DND-41 (cell line): ENCODE data around the gene VWA5B1.

Experiments
- EZH2 ChIP-seq: IDR thresholded peaks from 3 replicates; pipeline ENCODE4 v1.6.1; 2012; ENCODE audit warnings: borderline replicate concordance, low read depth, mild to moderate bottlenecking, moderate library complexity, low read length, inconsistent platforms; ENCODE audit not compliant: severe bottlenecking
- TF ChIP-seq, protein P1 (sequence below): IDR thresholded peaks from 2 replicates; pipeline ENCODE4 v1.5.1; 2012; ENCODE audit warnings: borderline replicate concordance, low read length, moderate library complexity, mild to moderate bottlenecking; ENCODE audit not compliant: poor library complexity, severe bottlenecking; ENCODE audit errors: extremely low read depth

- TF ChIP-seq, protein P1, sequence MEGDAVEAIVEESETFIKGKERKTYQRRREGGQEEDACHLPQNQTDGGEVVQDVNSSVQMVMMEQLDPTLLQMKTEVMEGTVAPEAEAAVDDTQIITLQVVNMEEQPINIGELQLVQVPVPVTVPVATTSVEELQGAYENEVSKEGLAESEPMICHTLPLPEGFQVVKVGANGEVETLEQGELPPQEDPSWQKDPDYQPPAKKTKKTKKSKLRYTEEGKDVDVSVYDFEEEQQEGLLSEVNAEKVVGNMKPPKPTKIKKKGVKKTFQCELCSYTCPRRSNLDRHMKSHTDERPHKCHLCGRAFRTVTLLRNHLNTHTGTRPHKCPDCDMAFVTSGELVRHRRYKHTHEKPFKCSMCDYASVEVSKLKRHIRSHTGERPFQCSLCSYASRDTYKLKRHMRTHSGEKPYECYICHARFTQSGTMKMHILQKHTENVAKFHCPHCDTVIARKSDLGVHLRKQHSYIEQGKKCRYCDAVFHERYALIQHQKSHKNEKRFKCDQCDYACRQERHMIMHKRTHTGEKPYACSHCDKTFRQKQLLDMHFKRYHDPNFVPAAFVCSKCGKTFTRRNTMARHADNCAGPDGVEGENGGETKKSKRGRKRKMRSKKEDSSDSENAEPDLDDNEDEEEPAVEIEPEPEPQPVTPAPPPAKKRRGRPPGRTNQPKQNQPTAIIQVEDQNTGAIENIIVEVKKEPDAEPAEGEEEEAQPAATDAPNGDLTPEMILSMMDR = no peak
- TF ChIP-seq EZH2 = no peak
Measured at GRCh38 chr1:20358761-20359263, 68.1 kb downstream of the VWA5B1 start.
